Lower lobe of right lung (tissue), 2 donors: ENCODE data around the gene PTPRN2. TPM values are rescaled to one million over a fixed set of nuclear protein-coding genes. Genes with fewer than 3 reads are reported as not detected.

Source experiments
- ATAC-seq, 2 donors: fragments of 200-7000 bp; cut with Tn5 transposase; one replicate each; pipeline ENCODE4 v1.9.1; 2020 to 2022; ENCODE audit warnings: mild to moderate bottlenecking in 2 of 2, moderate library complexity in 2 of 2
- DNase-seq: peaks from one replicate; pipeline ENCODE4 v3.0.0-alpha.2; 2020
- H3K27ac ChIP-seq: fragments of 200-600 bp; one replicate; pipeline ENCODE4 v1.8.0; 2022
- H3K27me3 ChIP-seq: fragments of 200-600 bp; one replicate; pipeline ENCODE4 v1.8.0; 2022; ENCODE audit warnings: low read depth
- H3K36me3 ChIP-seq: fragments of 200-600 bp; one replicate; pipeline ENCODE4 v1.8.0; 2022; ENCODE audit warnings: mild to moderate bottlenecking
- H3K4me1 ChIP-seq: fragments of 200-600 bp; one replicate; pipeline ENCODE4 v1.8.0; 2022
- H3K4me3 ChIP-seq: fragments of 200-600 bp; one replicate; pipeline ENCODE4 v1.8.0; 2022; ENCODE audit warnings: mild to moderate bottlenecking
- H3K9me3 ChIP-seq: fragments of 200-600 bp; one replicate; pipeline ENCODE4 v1.8.0; 2022
- CTCF ChIP-seq: fragments of 200-600 bp; IDR thresholded peaks from one replicate; pipeline ENCODE4 v1.8.0; 2022; ENCODE audit warnings: antibody characterized with exemption, mild to moderate bottlenecking
- intact Hi-C: fragments of 100-400 bp; cut with DNase I; formaldehyde crosslinking; loops from one replicate; pipeline ENCODE4 v1.11.0; 2022
- total RNA-seq: library from RNA; stranded (reverse); fragmentation: NEBNext Ultra II Directional; extraction: Animal tissue kit (Norgen Biotek cat#: 25700); gene quantifications from one replicate; pipeline ENCODE4 v1.2.1, GENCODE V29; 2021
- donor health status: DM: no; HTN: yes; CAD: no; lungs with severe emphysema.

PTPRN2 gene
- total RNA-seq, 1 donor from 2014 or later: 6.8 TPM

GRCh38 chr7:158108646-158109293, 478.9 kb downstream of the PTPRN2 start:
- ATAC-seq (no peak), DNase-seq (no peak)
- TF ChIP-seq CTCF: no peak
- intact Hi-C loops: no loop called here
- Histone ChIP-seq H3K36me3 (no peaks in the 10 kb centered on the region), H3K9me3 (no peaks in the 10 kb centered on the region), H3K4me1 (no peaks in the 10 kb centered on the region), H3K27me3 (no peaks in the 10 kb centered on the region), H3K4me3 (no peak overlapping the region), H3K27ac (no peak overlapping the region)

GRCh38 chr7:158107806-158108205, 479.8 kb downstream of the PTPRN2 start:
- no peak for ATAC-seq
- H3K27me3 ChIP-seq: no peaks in the 10 kb centered on the region
- no peak overlapping the region for H3K27ac ChIP-seq
- H3K36me3 ChIP-seq: no peaks in the 10 kb centered on the region
- no peaks in the 10 kb centered on the region for H3K9me3 ChIP-seq
- no peaks in the 10 kb centered on the region for H3K4me1 ChIP-seq
- intact Hi-C loops: no loop called here
- H3K4me3 ChIP-seq: no peak overlapping the region
- DNase-seq: no peak
- no peak for TF ChIP-seq CTCF

DNA sequence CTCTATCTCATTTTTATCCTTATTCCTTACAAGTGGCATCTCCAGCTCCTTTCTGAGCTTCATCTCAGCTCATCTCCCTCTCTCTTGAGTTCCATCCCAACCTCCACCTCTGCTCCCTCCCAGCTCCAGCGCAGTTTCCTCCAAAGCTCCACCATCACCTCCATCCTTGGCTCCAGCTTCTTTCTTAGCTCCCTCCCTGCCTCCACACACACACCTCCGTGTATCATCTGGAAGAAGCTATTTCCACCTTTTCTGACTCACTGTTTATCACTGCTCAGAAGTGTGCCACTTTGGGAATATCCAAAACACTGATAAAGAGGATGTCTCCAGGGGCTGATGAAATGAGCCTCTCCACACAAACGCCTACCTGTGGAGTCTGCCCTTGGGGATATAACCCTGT, 481.4 kb downstream of the PTPRN2 start:
- ATAC-seq (no peak), DNase-seq (no peak)
- TF ChIP-seq CTCF: no peak
- Histone ChIP-seq H3K27ac (no peak overlapping the region), H3K36me3 (no peaks in the 10 kb centered on the region), H3K27me3 (no peaks in the 10 kb centered on the region), H3K4me1 (no peaks in the 10 kb centered on the region), H3K9me3 (no peaks in the 10 kb centered on the region), H3K4me3 (no peak overlapping the region)
- intact Hi-C loops: no loop called here

- Histone ChIP-seq H3K4me1 (no peaks in the 10 kb centered on the region), H3K27me3 (no peaks in the 10 kb centered on the region), H3K27ac (no peak overlapping the region), H3K4me3 (no peak overlapping the region), H3K9me3 (no peaks in the 10 kb centered on the region), H3K36me3 (no peaks in the 10 kb centered on the region)
- ATAC-seq (no peak), DNase-seq (no peak)
- intact Hi-C loops: no loop called here
- TF ChIP-seq CTCF: no peak
Measured at GRCh38 chr7:158103378-158103777, 484.2 kb downstream of the PTPRN2 start.

GRCh38 chr7:158102897-158103296, 484.7 kb downstream of the PTPRN2 start:
- no peak for DNase-seq
- no peaks in the 10 kb centered on the region for H3K27me3 ChIP-seq
- no peaks in the 10 kb centered on the region for H3K9me3 ChIP-seq
- intact Hi-C loops: no loop called here
- H3K36me3 ChIP-seq: no peaks in the 10 kb centered on the region
- H3K4me1 ChIP-seq: no peaks in the 10 kb centered on the region
- peak in 1 of 2 donors; percentile 9 for ATAC-seq
- no peak overlapping the region for H3K27ac ChIP-seq
- H3K4me3 ChIP-seq: no peak overlapping the region
- no peak for TF ChIP-seq CTCF
